Activated T-helper 1 cell treated with anti-CD3 and anti-CD28 coated beads, Interleukin-12 subunit alpha, Interleukin-12 subunit beta, Interleukin-2, Interleukin-4 antibody, amounts not matched to agents 30 ng/mL and 10 ng/mL and 1 ng/mL, durations not matched to agents 14 hours and 24 hours and 36 hours (primary cell): ENCODE results near the gene NTNG1. TPM values are rescaled to one million over a fixed set of nuclear protein-coding genes. Genes with fewer than 3 reads are reported as not detected.

Experiments
- DNase-seq: peaks from one replicate; pipeline ENCODE4 v3.0.0; 2021; ENCODE audit warnings: low spot score
- H3K27ac Mint-ChIP-seq: one replicate; pipeline ENCODE4 v1.8.0; 2021; ENCODE audit warnings: mild to moderate bottlenecking, mixed read lengths
- H3K27me3 Mint-ChIP-seq: one replicate; pipeline ENCODE4 v1.8.0; 2022; ENCODE audit warnings: mild to moderate bottlenecking, moderate library complexity, mixed read lengths; ENCODE audit not compliant: insufficient read depth
- H3K36me3 Mint-ChIP-seq: one replicate; pipeline ENCODE4 v1.8.0; 2021; ENCODE audit warnings: low read depth, mixed read lengths
- H3K4me1 Mint-ChIP-seq: one replicate; pipeline ENCODE4 v1.8.0; 2021; ENCODE audit warnings: low read depth, mixed read lengths
- H3K4me3 Mint-ChIP-seq: one replicate; pipeline ENCODE4 v1.8.0; 2021; ENCODE audit warnings: mild to moderate bottlenecking, moderate library complexity, mixed read lengths
- H3K9me3 Mint-ChIP-seq: one replicate; pipeline ENCODE4 v1.8.0; 2021; ENCODE audit warnings: mixed read lengths
- intact Hi-C: fragments of 100-400 bp; cut with micrococcal nuclease; formaldehyde crosslinking; loops from one replicate; pipeline ENCODE4 v1.15.1; 2024
- total RNA-seq: library from RNA; stranded (reverse); gene quantifications from 2 replicates; pipeline ENCODE4 v1.2.3, GENCODE V29; 2022

Gene NTNG1
- total RNA-seq, 1 donor from 2014 or later, result not detected

DNA sequence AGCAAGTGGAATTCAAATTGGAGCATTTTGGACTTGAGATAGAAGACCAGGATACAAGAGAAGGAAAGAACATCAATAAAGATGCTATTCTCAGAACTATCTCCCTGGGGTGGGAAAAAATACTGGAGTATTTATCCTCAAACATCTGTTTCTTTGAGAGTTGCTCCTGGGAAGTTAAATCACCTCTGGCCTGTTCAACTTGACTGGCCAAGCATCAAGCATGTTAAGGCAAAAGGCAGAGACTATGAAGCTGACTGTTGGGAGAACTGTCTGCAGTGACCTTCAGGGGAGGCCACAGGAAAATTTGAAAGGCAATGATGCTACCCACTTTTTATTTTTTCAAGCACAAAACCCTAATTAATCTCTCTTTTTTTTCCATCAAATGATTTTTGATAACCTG is 239.0 kb downstream of the NTNG1 start:
- no peak overlapping the region for H3K4me3 Mint-ChIP-seq
- no peak for DNase-seq
- no peaks in the 10 kb centered on the region for H3K9me3 Mint-ChIP-seq
- no peak overlapping the region for H3K27ac Mint-ChIP-seq
- H3K36me3 Mint-ChIP-seq, result no peaks in the 10 kb centered on the region
- H3K27me3 Mint-ChIP-seq, result peaks cover 2% of the 10 kb centered on the region
- no peaks in the 10 kb centered on the region for H3K4me1 Mint-ChIP-seq
- intact Hi-C loops, result no loop called here

DNA sequence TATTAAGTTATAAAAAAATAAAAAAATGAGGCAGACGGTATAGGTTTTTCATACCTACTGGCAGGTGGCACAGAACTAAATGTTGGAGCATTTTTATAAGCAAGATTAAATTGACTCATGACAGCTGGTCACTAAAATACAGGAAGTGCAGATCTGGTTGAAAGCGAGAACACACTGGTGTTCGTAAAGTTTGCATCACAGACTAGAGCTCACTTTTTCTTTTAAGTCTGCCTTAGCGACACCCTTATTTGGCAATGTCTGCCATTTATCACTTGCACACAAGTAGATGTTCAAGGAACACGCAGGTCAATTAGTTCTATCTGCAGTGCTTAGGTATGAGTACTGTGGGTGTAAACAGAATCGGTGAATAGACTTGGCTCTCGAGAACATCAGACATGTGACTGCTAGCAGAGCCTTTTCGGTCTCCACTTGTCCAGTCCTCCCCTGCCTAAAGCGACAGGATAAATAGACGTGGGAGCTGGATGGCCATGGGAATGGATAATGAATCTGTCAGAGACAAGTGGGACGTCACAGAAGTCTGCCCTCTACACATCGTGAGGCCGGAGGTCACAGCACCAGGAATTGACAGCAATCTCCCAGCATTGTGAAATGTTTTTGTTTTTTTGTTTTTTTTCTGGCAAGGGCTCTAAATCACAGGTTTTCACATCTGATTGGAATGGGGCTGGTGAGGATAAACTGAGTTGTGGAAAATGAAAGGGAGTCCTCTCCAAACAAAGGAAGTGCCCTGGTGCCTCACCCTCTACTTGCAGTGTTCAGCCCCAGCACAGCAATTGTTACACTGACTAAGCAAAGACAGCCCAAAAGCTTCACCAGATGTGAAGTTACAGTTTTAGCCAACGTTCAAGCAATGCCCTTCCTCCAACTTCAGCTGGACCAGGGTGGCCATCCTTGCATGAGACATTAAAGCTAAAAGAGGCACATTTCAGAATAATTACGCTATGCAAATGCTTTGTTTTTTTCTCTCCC is 248.9 kb downstream of the NTNG1 start:
- Mint-ChIP-seq H3K4me3 (no peak overlapping the region), H3K4me1 (no peaks in the 10 kb centered on the region), H3K27ac (no peak overlapping the region), H3K27me3 (no peaks in the 10 kb centered on the region), H3K9me3 (no peaks in the 10 kb centered on the region), H3K36me3 (no peaks in the 10 kb centered on the region)
- DNase-seq, result no peak
- intact Hi-C loops, result no loop called here

DNA sequence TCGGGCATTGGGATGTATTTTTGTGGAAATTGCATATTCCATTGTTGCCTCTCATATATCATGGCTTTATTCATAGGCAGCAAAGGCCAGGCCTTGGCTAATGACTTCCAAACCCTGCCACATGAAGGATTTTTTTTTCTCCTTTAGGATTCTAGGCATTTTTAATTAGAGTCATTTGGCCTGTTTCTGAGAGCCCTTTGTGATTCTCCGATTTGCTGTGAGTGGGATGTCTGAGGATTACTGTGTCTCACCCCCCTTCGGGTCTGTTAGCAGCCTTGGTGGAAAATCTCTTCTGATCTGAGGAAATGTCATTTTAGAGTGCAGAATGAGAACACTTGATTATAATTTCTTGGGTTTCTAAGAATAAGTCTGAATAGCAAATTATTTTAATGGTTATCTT is 253.5 kb downstream of the NTNG1 start:
- DNase-seq, result no peak
- Mint-ChIP-seq H3K4me1 (no peaks in the 10 kb centered on the region), H3K4me3 (no peak overlapping the region), H3K27me3 (peaks cover 2% of the 10 kb centered on the region), H3K36me3 (no peaks in the 10 kb centered on the region), H3K9me3 (no peaks in the 10 kb centered on the region), H3K27ac (no peak overlapping the region)
- intact Hi-C loops, result no loop called here

DNA sequence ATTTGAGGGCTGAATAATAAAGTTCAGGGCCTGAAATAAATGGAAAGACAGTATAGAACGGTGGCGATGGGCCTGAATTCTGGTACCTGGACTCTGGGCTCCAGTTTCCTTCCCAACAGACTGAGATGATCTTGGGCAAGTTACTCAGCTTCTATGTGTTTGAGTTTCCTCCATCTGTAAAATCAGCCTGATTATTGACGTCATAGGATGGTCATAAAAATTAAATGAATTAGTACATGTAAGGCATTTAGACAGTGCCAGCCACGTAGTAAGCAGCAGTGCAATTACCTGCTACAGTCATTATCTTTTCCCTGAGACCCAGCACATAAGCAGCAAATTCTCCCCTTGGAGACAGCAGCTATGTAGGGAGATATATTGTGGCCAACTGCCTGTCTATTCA is 260.9 kb downstream of the NTNG1 start:
- Mint-ChIP-seq H3K4me1 (no peaks in the 10 kb centered on the region), H3K36me3 (no peaks in the 10 kb centered on the region), H3K9me3 (no peaks in the 10 kb centered on the region), H3K27me3 (peaks cover 3% of the 10 kb centered on the region), H3K27ac (no peak overlapping the region), H3K4me3 (no peak overlapping the region)
- DNase-seq, result no peak
- intact Hi-C loops, result no loop called here

DNA sequence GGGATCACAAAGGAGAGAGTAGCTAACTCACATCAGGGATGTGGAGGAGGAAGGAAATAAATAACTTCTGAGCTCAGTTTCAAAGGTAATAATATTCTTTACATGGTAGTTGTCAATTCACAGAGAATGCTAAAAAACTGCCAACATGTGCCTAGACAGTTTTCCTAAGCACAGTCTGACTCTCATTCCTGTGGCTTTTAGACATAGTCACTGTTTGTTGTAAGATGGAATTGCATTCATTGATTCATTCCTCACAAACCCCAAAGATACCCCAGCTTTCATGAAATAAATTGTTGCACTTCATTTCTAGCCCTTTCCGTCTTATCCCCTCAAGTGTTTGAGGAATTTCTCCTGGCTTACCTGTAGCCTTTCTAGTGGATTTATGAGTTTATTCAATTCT is 263.9 kb downstream of the NTNG1 start:
- H3K36me3 Mint-ChIP-seq, result no peaks in the 10 kb centered on the region
- no peak overlapping the region for H3K27ac Mint-ChIP-seq
- H3K27me3 Mint-ChIP-seq, result peaks cover 6% of the 10 kb centered on the region
- H3K4me3 Mint-ChIP-seq, result no peak overlapping the region
- no peaks in the 10 kb centered on the region for H3K9me3 Mint-ChIP-seq
- no peaks in the 10 kb centered on the region for H3K4me1 Mint-ChIP-seq
- intact Hi-C loops, result no loop called here
- DNase-seq, result no peak

DNA sequence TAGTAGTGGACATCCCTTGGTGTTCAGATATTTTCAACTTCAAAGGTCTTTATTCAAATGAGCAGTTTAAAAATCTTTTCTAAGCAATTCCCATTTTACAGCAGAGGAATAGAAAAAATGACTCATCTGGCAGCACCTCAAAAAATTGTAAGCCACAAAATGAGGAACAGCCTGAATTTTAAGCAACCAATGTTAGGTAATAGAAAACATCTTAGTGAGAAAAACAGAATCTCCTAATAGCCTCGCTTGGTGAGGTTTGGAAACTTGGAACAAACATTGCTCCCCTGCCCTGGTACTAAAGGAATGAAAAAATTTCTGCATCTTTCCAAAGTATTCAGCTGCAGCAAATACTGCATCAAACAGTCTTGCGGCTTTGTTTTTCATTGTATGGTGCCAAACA is 264.4 kb downstream of the NTNG1 start:
- Mint-ChIP-seq H3K9me3 (no peaks in the 10 kb centered on the region), H3K27ac (no peak overlapping the region), H3K27me3 (peaks cover 6% of the 10 kb centered on the region), H3K36me3 (no peaks in the 10 kb centered on the region), H3K4me1 (no peaks in the 10 kb centered on the region), H3K4me3 (no peak overlapping the region)
- DNase-seq, result no peak
- intact Hi-C loops, result no loop called here

DNA sequence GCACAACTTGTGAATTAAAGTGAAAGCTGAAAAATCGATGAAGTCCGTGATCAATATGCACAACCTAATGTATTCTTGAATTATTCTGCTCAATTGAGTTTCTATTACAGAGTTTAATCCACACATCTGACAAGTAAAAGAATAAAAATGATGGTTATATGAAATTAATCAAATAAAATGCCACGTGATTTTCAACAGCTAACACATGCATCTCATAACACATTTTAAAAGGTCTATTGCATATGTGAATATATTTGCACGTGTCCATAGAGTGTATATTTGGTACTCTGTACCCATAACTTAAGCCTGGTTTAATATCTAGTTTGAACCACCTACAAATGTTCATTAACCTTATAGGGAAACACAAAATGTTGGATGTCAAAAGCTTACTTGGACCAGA is 266.2 kb downstream of the NTNG1 start:
- Mint-ChIP-seq H3K4me1 (no peaks in the 10 kb centered on the region), H3K4me3 (no peak overlapping the region), H3K27ac (no peak overlapping the region), H3K9me3 (no peaks in the 10 kb centered on the region), H3K27me3 (peaks cover 6% of the 10 kb centered on the region), H3K36me3 (no peaks in the 10 kb centered on the region)
- no peak for DNase-seq
- intact Hi-C loops, result no loop called here

DNA sequence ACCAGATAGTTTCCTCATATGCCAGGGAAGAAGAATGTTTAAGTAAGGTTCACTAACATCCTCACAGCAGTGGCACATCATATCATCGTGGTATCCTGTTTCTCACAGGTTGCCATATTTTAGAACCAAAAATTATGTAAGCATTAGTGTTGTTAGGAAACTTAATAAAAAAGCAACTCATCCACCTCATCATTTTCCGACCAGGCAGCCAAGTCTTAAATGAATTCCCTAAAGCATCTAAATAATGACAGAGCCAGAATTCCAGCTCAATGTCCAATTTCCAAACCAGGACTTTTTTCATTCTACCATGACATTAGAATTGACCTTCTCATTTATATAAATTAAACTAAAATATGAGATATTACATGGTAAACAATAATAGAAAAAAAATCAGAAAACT is 272.7 kb downstream of the NTNG1 start:
- Mint-ChIP-seq H3K27me3 (no peaks in the 10 kb centered on the region), H3K27ac (no peak overlapping the region), H3K4me3 (no peak overlapping the region), H3K9me3 (no peaks in the 10 kb centered on the region), H3K36me3 (no peaks in the 10 kb centered on the region), H3K4me1 (no peaks in the 10 kb centered on the region)
- no peak for DNase-seq
- intact Hi-C loops, result no loop called here

DNA sequence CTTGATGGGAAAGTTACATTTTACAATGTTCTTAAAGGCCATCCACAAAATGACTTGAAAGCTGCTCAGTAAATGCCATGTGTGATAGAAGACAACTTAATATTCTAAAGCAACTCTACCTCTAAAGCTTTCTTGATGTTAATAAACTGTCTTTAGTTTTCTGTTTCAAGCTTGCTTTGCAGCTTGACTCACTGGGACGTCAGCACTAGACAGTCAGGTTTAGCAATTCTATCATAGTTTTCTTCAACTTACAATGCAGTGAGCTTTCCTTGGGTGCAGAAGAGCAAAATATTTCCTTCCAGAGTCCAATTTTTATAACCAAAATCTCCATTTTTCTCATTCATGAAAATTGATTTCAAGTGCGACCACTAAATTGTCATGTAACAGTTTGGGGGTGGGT is 273.1 kb downstream of the NTNG1 start:
- intact Hi-C loops, result no loop called here
- Mint-ChIP-seq H3K4me1 (no peaks in the 10 kb centered on the region), H3K27ac (no peak overlapping the region), H3K27me3 (no peaks in the 10 kb centered on the region), H3K9me3 (no peaks in the 10 kb centered on the region), H3K36me3 (no peaks in the 10 kb centered on the region), H3K4me3 (no peak overlapping the region)
- DNase-seq, result no peak

DNA sequence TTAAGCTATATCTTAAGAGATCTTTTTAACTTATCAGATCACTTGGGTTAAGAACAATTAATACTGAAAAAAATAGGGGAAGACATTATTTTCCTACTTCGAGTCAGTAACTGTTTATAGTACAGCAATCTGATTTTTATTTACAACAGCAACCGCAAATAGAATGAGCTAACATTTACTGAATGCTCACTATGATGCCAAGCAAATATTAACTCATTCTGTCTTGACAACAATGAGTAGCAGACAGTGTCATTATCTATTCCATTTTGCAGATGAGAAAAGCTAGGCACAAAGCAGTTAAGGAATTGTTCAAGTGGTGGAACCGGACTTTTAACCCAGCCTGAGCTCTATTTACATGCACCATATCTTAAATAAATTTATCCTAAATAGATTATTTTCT is 273.7 kb downstream of the NTNG1 start:
- H3K27me3 Mint-ChIP-seq, result peaks cover 2% of the 10 kb centered on the region
- H3K27ac Mint-ChIP-seq, result no peak overlapping the region
- no peaks in the 10 kb centered on the region for H3K36me3 Mint-ChIP-seq
- DNase-seq, result no peak
- no peaks in the 10 kb centered on the region for H3K4me1 Mint-ChIP-seq
- intact Hi-C loops, result no loop called here
- H3K9me3 Mint-ChIP-seq, result no peaks in the 10 kb centered on the region
- H3K4me3 Mint-ChIP-seq, result no peak overlapping the region

DNA sequence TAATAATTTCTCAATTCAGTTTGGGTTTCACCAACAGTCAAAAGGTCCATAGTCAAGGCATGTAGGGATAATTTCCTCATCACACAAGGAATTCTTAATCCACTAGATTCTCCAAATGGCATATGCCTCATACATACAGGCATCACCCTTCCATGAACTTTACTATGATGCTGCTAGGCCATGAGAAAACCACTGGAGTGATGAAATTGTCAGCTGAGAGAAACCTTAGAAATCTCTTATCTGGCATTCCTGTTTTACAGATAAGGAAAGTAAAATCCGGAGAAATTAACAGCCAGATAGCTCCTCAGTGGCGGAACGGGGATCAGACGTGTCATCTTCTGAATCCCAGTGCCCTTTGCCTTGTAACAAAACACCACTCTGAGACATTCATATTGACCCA is 274.4 kb downstream of the NTNG1 start:
- no peak overlapping the region for H3K4me3 Mint-ChIP-seq
- DNase-seq, result no peak
- intact Hi-C loops, result no loop called here
- H3K27me3 Mint-ChIP-seq, result peaks cover 2% of the 10 kb centered on the region
- no peaks in the 10 kb centered on the region for H3K4me1 Mint-ChIP-seq
- no peaks in the 10 kb centered on the region for H3K9me3 Mint-ChIP-seq
- H3K36me3 Mint-ChIP-seq, result no peaks in the 10 kb centered on the region
- H3K27ac Mint-ChIP-seq, result no peak overlapping the region

DNA sequence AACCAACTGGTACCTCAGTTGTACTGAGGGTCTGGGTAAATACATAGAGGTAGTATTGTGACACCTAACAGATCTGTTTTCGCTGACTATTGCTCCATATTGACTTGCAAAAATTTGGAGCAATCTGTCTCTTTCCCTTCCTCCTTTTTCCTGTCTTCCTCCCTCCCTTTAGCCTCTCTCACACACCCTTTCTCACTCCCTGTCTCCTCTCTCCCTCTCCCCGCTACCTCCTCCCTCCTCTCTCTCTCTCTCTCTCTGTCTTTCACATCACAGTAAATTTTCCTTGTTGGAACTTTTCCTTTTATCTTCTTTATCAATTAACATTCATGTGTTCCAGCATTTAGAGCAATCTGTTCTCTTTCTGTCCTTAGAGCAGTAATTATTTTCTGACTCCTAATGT is 278.2 kb downstream of the NTNG1 start:
- H3K4me1 Mint-ChIP-seq, result no peaks in the 10 kb centered on the region

DNA sequence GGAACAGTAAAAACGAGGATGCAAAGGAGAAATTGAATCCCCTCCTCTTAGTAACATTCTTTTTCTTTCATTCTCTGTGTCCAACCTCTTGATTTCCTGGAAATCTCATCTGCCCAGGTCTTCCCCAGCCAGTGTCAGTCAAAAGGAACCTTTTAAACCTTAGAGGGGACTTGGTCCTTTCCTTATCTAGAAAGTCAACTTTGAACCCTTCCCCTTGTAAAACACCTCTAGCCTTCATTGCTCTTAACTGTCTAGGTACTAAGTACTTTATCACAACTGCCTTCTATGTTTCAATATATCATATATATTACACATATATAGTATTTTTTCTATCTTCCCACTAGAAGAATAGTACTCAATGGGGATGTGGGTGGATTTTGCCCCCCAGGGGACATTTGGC is 282.1 kb downstream of the NTNG1 start:
- H3K4me3 Mint-ChIP-seq, result no peak overlapping the region
- no peaks in the 10 kb centered on the region for H3K36me3 Mint-ChIP-seq
- intact Hi-C loops, result no loop called here
- peaks cover 4% of the 10 kb centered on the region for H3K27me3 Mint-ChIP-seq
- no peak for DNase-seq
- H3K4me1 Mint-ChIP-seq, result no peaks in the 10 kb centered on the region
- H3K9me3 Mint-ChIP-seq, result no peaks in the 10 kb centered on the region
- H3K27ac Mint-ChIP-seq, result no peak overlapping the region

More for the DNA sequence above, 278.2 kb downstream of the NTNG1 start:
- peaks cover 4% of the 10 kb centered on the region for H3K27me3 Mint-ChIP-seq
- H3K27ac Mint-ChIP-seq, result no peak overlapping the region
- intact Hi-C loops, result no loop called here
- H3K9me3 Mint-ChIP-seq, result no peaks in the 10 kb centered on the region
- H3K36me3 Mint-ChIP-seq, result no peaks in the 10 kb centered on the region
- H3K4me3 Mint-ChIP-seq, result no peak overlapping the region
- no peak for DNase-seq
